Mucosa of descending colon (tissue), 3 donors: ENCODE measurements around the gene FOXP1. TPM values are rescaled to one million over a fixed set of nuclear protein-coding genes. Genes with fewer than 3 reads are reported as not detected.
A peak's percentile ranks its signal among the peaks of the same experiment; 100 is the strongest.

ENCODE experiments used
- ATAC-seq: fragments of 200-7000 bp; cut with Tn5 transposase; one replicate; pipeline ENCODE4 v1.9.1; 2020; ENCODE audit warnings: mild to moderate bottlenecking, moderate library complexity
- DNase-seq, 3 donors: peaks; one replicate each; pipeline ENCODE4 v3.0.0-alpha.2; 2020
- H3K36me3 ChIP-seq: fragments of 200-600 bp; one replicate; pipeline ENCODE4 v1.8.0; 2021; ENCODE audit warnings: low read depth, mild to moderate bottlenecking
- H3K4me1 ChIP-seq: fragments of 200-600 bp; one replicate; pipeline ENCODE4 v1.8.0; 2021; ENCODE audit warnings: low read depth, mild to moderate bottlenecking
- H3K4me3 ChIP-seq: fragments of 200-600 bp; one replicate; pipeline ENCODE4 v1.8.0; 2021; ENCODE audit warnings: mild to moderate bottlenecking
- H3K9me3 ChIP-seq: fragments of 200-600 bp; one replicate; pipeline ENCODE4 v1.8.0; 2021; ENCODE audit warnings: mild to moderate bottlenecking
- CTCF ChIP-seq: fragments of 200-600 bp; IDR thresholded peaks from one replicate; pipeline ENCODE4 v1.8.0; 2022; ENCODE audit warnings: antibody characterized with exemption, mild to moderate bottlenecking
- intact Hi-C, 2 donors: fragments of 100-400 bp; cut with DNase I in 1 of 2; cut with micrococcal nuclease in 1 of 2; formaldehyde crosslinking; loops; one replicate each; pipeline versions ENCODE4 v1.11.0 to v1.11.1; 2022; cut with DNase I, micrococcal nuclease
- total RNA-seq, 3 donors: library from RNA; stranded (reverse); fragmentation: NEBNext Ultra II Directional in 2 of 3; extraction: Animal tissue kit (Norgen Biotek cat#: 25700) in 2 of 3; gene quantifications; one replicate each; pipeline versions ENCODE4 v1.2.1 to v1.2.4, GENCODE V29; 2021 to 2023
- donor health status: DM: no; HTN: no; CAD: no; lungs with moderate emphysema.
- donor health status: DM: no; HTN: no; CAD: no.
- donor health status: DM: no; HTN: yes; CAD: no.

The FOXP1 gene
- total RNA-seq, 3 donors from 2014 or later, result 133 to 217 (median 214) TPM

- peak; percentile 45 for ATAC-seq
- intact Hi-C loops, result no loop called here
These were observed 187.4 kb downstream of the FOXP1 start for GRCh38 chr3:71395927-71396695.

GRCh38 chr3:71395470-71395869 lies 188.1 kb downstream of the FOXP1 start:
- TF ChIP-seq CTCF, result no peak
- Histone ChIP-seq H3K4me1 (peaks cover 15% of the 10 kb centered on the region), H3K9me3 (no peaks in the 10 kb centered on the region), H3K4me3 (no peak overlapping the region), H3K36me3 (no peaks in the 10 kb centered on the region)
- intact Hi-C loops, result no loop called here
- ATAC-seq (no peak), DNase-seq (no peak)

More at GRCh38 chr3:71395927-71396695, 187.4 kb downstream of the FOXP1 start:
- Histone ChIP-seq H3K9me3 (no peaks in the 10 kb centered on the region), H3K36me3 (no peaks in the 10 kb centered on the region), H3K4me3 (no peak overlapping the region), H3K4me1 (peaks cover 9% of the 10 kb centered on the region)
- DNase-seq, result no peak
- no peak for TF ChIP-seq CTCF

- no peaks in the 10 kb centered on the region for H3K36me3 ChIP-seq
- DNase-seq (no peak), ATAC-seq (no peak)
- H3K4me3 ChIP-seq, result no peak overlapping the region
- peaks cover 29% of the 10 kb centered on the region for H3K4me1 ChIP-seq
- TF ChIP-seq CTCF, result no peak
- intact Hi-C loops, result no loop called here
- no peaks in the 10 kb centered on the region for H3K9me3 ChIP-seq
These were observed 189.8 kb downstream of the FOXP1 start for GRCh38 chr3:71393745-71394144.

- intact Hi-C loops, result no loop called here
- Histone ChIP-seq H3K4me3 (no peak overlapping the region), H3K36me3 (no peaks in the 10 kb centered on the region), H3K4me1 (peaks cover 30% of the 10 kb centered on the region), H3K9me3 (no peaks in the 10 kb centered on the region)
- no peak for ATAC-seq
- DNase-seq, result no peak
- TF ChIP-seq CTCF, result no peak
These were observed 190.4 kb downstream of the FOXP1 start for GRCh38 chr3:71393093-71393492.

- intact Hi-C loops, result no loop called here
- Histone ChIP-seq H3K4me1 (peaks cover 24% of the 10 kb centered on the region), H3K9me3 (no peaks in the 10 kb centered on the region), H3K36me3 (no peaks in the 10 kb centered on the region), H3K4me3 (no peak overlapping the region)
- ATAC-seq (no peak), DNase-seq (no peak)
- TF ChIP-seq CTCF, result no peak
These were observed 191.3 kb downstream of the FOXP1 start for GRCh38 chr3:71392251-71392650.
